GM08714 (cell line): Measurements from ENCODE around the gene DGCR2.
"Not testable (repeated sequence)": the region's sequence is repeated elsewhere in the genome, so short reads cannot be mapped to it uniquely, and the experiment has no call there.

ENCODE experiments used
- H3K4me3 ChIP-seq: fragments of 200-500 bp; sonication (Bioruptor generic); 2 replicates; pipeline ENCODE4 v1.5.1; 2014; ENCODE audit warnings: mild to moderate bottlenecking, low read length, inconsistent platforms
- ZNF274 ChIP-seq: IDR thresholded peaks from 2 replicates; pipeline ENCODE4 v1.6.1; 2012; ENCODE audit warnings: mild to moderate bottlenecking, low read depth, low read length

Gene DGCR2

DNA sequence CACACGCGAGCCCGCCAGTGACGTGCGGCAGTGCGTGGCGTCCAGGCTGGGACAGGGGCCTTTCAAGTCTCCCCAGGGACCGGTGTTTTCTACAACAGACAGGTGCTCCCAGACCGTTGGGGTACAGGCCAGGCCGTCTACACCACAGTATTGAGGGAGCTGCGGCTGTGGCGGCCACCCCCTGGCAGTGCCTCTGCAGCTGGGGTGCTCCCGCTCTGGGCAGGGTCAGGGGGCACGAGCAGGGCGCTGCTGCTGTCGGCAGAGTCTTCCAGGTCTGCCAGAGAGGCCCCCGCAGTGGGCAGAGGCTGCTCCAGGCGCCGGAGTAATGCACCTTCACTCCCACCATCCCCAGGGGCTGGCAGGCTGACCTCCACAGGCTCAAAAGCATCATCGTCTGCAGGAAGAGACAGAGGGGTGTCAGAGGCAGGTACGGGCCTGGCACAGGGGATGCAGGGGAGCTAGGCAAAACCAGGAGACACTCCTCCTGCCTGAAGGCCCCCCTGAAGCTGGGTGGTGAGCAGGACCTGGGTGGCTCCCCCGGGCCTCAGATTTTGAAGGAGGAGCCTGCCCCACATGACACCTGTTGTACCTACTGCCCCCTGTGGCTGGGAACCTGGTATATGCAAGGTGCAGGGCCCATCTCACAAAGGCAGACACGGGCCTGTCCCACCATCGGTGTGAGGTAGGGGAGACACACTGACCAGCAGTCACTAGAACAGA, 83.3 kb downstream of the DGCR2 start:
- TF ChIP-seq ZNF274: no peak
- H3K4me3 ChIP-seq: no peak overlapping the region

DNA sequence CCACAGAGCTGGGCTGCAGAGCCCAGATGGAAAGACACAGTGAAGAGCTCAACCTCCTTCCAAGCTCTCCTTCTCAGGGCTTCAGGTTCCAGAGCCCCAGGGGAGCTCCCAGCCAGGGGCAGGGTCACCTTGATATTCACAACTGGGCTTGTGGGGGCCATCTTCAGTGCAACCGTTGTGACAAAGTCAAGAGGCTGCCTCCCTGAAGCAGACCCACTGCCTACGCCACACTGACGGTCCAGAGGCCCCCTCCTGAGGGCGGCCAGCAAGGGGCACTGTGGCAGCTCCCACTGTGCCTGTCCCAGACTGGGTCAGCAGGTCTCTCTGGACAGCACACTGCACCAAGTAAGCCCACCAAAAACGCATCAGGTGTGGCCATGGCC, 84.1 kb downstream of the DGCR2 start:
- TF ChIP-seq ZNF274: no peak
- H3K4me3 ChIP-seq: no peak overlapping the region

DNA sequence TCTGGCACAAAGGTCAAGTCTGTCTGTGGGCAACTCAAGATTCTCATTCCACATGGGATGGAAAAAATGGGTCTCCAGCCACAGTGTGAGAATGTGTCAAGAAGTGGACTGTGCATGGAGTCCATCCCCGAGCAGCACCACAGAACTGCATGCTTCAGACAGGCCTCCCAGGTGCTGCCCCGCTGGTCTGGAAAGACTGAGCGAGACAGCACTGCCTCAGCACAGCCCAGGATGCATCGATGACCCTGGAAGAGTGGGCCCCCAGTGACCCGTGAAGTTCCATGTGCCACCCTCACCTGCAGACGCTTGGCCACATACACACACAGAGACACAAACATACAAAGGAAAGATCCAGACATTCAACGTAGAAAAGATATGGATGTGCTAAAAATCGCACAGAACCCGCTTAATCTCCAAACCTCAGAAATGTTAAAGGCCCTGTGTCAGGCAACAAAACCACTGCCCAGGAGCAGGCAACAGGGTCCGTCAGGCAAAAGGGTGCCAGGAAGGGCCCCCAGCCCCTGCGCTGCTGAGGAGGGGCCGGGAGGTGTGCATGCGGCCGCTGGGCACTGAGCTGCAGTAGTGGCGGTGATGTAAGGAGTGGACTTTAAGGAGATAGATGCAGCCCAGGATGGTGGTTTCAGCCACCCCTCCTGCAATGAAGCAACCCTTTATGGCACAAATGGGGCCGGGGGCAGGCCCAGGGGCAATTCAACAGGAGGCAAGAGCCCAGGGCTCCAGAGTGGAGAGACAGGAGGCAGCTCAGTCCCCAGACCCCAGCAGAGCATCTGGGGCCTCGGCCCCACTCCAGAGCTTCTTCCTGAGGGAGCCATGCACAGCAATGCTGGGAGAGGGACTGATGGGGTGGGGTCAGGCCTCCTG, 84.7 kb downstream of the DGCR2 start:
- no peak for TF ChIP-seq ZNF274
- H3K4me3 ChIP-seq: no peak overlapping the region

DNA sequence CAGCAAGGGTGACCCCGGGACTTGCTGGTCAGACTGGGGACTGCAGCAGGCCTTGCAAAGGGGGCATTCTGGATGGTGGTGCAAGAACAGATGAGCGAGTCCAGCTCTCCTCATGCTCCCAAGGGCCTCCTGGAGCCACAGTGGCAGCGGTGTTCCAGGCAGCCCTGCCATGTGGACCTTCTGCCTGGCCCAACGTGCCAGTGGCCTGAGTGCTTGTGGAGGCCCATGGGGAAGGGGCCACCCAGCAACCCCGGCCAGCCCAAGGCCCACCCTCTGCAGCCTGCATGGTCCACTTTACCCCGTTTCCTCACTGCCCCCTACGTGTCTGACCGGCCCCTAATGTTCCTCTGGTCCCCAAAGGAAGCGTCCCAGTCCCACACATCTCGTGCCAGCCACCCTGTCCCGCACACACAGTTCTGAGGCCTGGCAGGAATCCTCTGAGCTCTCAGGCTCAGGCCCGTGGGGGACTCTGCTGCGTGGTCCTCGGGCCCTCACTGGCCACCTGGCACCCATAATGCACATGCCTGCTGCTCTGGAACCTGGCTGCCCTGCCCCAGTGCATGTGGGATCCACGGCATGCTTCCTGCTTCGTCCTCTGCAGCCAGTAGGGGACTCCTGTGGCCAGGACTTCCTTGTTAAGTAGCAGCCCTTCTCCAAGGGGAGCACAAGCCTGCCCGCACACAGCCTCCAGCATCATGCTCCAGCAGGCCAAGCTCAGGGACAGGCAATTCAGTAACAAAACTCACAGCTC, 85.5 kb downstream of the DGCR2 start:
- no peak for TF ChIP-seq ZNF274
- no peak overlapping the region for H3K4me3 ChIP-seq

DNA sequence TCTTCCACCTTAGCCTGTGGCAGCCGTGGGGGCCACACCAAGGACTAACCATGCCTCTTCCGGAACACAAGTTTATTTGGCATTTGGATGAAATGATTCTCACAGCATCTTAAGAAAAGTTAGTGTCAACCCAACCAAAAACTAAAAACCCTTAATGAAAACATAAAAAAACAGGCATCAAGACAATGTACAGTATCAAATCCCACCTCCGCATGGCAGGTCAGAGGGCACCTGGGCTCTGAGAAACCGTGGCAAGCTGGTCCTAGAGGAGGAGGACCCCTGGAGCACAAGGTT, 86.0 kb downstream of the DGCR2 start:
- no peak for TF ChIP-seq ZNF274
- no peak overlapping the region for H3K4me3 ChIP-seq

DNA sequence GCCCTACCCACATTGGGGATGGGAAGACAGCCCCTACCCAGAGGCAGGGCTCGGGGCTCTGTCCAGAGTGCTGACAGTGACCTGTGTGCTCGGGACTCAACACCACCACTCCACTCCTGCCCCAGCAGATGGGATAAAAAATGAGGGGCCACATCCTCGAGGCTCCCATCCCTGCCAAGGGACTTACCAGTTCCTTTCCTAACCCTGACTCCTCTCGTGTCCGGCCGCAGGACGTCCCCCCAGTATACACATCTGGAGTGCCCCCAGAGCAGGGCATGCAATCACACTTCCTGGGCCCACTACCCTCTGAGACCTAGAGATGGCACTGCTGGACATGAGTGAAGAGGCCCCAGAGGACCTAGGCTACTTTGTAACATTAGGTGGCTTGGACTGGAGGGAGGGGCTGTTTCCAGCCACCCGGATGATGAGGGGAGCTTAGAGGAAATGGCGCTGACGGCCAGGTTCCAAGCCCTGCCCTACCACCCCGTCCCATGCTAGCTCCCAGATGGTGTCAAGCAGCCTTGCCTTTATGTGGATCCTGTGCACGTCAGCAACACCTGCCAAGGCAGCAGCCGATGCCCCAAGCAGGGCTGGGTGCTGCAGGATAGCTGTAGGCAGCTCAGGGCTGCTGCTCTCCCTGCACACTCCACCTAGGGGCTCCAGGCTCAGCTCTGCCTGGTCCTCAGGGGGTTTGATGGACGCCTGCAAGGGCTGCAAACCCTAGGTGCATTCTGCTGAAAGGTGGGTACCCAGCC, 86.6 kb downstream of the DGCR2 start:
- TF ChIP-seq ZNF274: no peak
- no peak overlapping the region for H3K4me3 ChIP-seq

DNA sequence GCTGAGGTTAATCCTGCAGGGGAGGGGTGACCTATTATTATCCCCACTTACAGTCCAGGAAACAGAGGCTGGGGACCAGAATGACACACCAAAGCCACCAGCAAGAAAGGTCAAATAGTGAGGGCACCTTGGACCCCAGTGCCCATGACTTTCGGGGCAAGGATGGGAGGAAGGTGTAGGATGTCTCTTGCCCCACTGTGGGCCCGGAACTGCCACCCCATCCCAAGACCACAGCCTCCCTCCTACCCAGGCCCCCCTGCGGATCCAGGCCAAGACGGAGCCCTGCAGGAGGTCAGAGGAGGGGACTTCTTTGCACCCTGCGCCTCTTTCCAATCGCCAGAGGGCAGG, 87.1 kb downstream of the DGCR2 start:
- H3K4me3 ChIP-seq: not testable (repeated sequence)

DNA sequence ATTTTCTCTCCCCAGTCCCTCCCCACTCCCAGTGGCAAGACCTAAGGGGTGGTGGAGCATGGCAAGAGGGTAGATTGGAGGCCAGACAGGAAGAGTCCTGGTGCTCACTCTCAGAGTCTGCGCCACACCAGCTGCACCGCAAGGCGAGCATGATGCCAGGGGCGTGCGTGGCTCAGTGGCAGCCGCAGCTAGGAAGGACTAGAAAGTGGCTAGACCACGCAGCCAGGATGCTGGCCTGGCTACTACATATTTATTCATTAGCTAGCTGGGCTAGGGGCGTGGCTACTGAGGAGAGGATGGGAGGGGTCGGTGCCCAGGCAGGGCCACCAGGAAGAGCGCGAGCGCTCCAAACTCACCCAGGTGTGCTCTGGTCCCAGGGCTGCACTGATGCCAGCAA, 87.5 kb downstream of the DGCR2 start:
- H3K4me3 ChIP-seq: not testable (repeated sequence)

DNA sequence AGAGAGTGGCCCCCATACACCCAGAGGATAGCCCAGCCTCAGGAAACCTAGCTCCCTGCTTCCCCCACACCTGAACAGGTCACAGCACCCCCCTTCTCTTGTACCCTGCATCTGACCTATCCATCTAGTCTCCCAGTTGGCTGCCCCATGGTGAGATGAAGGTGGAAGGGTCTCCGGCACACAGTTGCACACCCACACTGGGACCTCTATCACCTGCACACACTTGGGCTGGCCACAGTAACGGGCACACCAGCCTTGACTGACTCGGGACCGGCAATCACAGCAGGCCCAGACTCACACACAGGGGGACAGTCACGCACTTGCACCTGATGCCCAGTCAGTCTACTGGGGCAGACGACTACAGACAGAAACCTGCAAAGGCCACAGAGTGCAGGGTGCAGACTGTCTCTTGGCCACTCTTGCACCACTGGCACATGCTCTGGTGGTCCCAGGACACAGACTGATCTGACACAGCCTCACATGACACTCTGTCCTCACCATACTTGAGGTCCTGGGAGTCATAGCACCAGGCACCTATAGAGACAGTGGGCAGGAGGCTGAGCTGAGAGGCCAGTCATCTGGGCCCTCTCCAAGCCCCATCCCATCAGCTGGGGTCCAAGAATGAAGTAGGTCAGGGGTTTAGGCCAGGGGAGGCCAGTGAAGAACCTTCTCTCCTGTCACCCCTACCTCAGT, 88.0 kb downstream of the DGCR2 start:
- H3K4me3 ChIP-seq: not testable (repeated sequence)

DNA sequence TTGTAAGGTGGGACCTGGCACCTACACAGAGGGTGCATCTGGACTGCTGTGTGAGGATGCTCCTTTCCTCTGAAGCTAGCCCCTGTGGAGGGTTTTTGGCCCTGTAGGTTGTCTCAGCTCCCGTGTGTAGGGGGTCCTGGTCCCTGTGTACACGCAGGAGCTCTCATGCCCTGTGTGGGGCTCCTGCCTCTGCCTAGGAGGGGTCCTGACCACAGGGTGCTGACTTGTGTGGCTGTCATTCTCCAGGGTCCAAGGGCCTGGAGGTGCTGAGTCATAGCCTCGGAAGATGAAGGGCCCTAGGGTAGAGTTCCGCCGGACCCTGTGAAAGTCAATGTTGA, 88.7 kb downstream of the DGCR2 start:
- not testable (repeated sequence) for H3K4me3 ChIP-seq

DNA sequence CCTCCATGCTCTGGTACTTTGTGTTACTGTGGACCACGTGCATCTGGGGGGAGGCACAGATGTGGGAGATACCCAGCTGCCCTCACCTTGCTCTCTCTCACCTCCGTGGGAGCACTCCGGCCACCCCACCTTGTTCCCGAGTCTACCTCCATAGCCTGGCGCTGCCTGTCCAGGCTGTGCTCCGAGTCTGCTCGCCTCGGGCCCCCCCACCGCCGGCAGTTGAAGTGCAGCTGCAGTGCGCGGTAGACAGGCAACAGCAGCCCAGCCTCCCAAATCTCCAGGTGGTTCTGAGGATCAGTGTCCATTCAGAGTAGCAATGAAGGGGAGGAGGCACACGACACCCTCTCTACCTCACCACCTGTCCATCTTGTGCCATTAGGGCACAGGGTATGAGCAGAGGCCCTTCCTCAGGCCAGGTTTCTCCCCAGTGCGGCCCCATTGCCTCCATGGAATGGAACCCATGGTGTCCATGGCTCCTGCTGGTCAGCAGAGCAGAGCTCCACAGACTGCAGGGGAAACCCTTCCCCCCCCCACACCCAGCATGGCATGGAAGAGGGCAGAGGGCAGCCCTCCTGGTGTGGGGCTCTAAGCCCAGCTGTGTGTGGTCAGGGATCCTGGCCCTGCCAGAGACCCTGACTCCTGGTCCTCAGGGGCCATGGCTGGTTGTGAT, 89.2 kb downstream of the DGCR2 start:
- H3K4me3 ChIP-seq: not testable (repeated sequence)

DNA sequence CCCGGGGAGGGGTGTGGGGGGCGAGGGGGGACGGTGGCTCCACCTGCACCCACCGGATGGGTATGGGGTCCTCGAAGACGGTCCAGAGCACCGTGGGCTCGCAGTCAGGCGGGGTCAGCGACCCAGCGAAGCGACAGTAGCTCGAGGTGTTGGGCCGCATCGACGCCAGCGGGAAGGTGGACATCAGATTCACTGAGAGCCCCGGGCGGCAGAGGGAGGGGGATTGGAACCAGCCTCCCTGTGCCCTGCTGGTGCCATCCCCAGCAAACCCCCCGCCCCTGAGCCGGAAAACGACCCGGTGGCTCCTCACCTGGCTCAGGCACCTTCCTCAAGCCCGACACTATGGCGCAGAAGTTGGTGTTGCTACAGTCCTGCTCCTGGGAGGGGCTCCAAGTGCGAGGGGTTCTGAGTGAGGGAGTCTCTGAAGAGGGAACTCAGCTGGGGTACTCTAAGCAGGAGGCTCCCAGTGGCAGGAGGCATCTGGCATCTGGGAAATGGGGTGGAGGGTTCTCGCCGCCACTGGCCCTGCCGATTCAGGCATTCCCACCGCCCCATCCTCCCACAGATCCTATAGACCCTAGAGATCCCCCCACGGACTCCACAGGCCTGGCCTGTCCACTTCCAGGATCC, 89.9 kb downstream of the DGCR2 start:
- not testable (repeated sequence) for H3K4me3 ChIP-seq

DNA sequence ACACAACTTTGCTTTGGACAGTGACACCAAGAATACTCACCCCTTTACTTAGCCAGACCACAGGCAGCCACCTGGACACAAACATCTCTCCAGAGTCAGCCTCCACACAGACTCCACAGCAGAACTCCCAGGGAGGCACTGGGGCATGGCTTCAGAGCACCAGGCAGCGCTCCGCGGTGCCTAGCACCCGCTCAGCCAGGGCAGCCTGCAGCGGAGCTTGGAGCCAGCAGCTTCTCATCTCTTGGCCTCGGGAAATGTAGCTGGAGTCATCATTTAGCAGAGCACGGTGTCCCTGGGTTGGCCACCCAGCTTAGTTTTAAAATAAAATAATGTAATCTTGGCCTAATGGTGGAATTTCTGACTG, 91.3 kb downstream of the DGCR2 start:
- not testable (repeated sequence) for H3K4me3 ChIP-seq

DNA sequence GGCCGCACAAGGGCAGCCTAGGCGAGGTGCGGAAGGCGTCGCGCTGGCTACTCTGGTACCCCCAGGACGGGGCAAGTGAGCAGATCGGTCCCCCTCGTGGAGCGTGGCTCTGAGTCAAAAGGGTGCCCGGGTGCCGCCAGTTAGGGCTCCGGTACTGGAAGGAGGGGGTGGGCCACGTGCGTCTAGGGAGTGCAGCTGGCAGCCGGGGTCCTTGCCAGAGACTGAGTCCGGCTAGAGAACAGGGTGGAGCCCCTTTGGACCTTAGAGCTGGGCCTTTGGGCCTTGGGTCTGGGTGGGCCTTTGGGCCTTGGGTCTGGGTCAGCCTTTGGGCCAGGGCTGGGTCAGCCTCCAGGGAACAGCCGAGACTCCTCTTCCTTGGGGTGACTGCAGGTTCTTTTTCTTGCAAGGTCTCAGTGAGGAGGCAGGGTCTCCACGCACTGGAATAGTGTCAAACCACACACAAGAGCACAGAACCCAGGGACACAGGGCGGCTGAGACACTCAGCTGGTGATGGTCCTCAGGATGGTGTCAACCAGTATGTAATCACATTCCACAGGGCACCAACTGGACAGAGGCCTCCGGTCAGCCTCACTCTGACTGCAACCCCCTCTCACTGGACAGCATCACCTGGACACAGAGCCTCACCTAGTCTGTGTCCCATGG, 91.9 kb downstream of the DGCR2 start:
- H3K4me3 ChIP-seq: not testable (repeated sequence)

DNA sequence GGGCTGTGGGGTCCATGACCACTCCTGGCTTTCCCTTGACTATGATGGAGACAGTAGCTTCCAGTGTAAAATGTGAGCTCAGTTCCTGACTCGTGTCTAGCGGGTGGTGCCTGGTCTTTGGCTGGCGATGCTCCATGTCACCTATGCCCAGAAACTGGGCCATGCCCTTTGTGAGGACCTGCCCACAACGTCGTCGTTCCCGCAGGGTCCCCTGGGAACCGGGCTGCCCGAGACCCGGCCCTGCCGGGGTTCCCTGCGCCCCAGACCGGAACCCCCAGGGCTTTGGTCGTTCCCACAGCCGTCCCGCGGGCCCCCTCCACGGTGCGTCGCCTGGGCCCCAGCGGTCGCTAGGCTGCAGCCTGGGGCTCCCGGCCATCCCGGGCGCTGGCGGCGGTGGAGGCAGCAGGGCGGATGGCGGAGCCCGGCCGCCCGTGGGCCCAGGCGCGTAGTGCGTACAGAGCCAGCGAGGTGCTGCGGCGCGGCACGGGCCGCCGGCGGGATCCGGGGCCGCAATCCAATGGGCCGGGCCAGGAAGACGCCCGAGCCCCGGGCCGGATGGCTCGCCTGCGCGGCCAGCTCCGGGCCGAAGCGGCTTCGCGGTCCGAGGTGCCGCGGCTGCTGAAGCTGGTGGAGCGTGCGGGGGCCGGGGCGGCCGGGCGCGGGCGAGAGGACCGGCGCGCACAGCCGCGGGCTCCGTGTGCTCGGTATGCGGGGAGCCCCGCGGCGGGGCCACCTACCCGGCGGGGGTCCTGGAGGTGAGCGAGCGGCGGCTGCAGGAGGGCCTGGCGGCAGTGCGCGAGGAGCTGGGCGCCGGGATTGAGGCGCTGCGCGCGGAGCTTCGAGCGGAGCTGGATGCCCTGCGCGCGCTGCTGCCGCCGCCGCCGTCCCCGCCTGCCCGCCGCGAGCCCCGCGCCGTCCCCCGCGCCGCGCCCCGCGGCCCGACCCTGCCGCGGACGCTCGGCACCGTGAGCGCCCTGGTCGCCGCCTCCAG, 92.8 kb downstream of the DGCR2 start:
- H3K4me3 ChIP-seq: not testable (repeated sequence)

DNA sequence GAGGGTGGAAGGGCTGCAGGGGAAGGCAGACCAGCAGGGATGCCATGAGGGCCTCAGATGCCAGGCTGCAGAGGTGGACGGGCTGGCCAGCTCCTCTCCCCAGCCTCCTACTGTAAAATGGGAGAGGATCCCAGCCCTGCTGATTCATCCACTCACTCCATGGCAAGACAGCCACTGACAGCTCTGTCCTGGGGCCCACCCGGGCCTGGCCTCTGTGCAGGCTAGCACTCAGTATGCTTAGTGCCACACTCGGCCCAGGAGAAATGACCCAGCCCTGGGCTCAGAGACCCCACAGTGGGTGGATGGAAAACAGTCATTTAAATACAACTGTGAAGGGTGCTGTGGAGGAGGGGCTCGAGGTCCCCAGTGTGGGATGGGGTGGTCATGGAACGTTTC, 94.2 kb downstream of the DGCR2 start:
- H3K4me3 ChIP-seq: not testable (repeated sequence)

DNA sequence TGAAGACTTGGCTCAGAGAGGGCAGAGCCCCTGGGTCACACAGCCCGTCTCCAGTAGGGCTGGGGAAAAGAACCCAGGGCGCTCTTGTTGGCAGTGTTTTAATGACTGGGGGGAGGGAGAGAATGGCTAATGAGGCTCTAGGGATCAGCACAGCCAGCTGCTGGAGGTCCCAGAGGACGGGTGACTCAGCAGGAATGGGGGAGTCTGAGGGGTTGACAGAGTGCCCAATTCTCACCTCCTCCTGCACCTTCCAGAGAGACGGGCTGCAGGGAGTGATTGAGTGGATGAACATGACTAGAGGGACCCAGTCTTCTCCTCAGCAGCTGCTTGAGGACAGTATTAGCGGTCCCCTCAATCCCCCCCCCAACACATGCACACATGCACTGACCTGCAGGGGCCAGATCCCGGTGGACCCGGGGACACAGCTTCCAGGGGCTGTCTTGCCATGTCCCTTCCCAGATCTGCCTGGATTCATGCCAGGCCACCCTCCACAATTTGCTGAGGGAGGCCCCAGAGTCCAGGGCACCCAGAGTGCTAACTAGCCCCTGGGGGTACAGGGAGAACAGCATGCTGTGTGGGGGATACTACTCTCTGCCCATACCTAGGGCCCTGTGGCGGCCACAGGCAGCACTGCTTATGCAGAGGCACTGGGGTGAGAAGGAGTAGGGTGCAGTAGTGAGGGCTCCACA, 94.7 kb downstream of the DGCR2 start:
- H3K4me3 ChIP-seq: not testable (repeated sequence)
